ENCODE results near the gene ATP11A. TPM values are rescaled to one million over a fixed set of nuclear protein-coding genes. Genes with fewer than 3 reads are reported as not detected.

ATP11A gene
- total RNA-seq, 1 experiment from 2014 or later = 41.2 TPM

DNA sequence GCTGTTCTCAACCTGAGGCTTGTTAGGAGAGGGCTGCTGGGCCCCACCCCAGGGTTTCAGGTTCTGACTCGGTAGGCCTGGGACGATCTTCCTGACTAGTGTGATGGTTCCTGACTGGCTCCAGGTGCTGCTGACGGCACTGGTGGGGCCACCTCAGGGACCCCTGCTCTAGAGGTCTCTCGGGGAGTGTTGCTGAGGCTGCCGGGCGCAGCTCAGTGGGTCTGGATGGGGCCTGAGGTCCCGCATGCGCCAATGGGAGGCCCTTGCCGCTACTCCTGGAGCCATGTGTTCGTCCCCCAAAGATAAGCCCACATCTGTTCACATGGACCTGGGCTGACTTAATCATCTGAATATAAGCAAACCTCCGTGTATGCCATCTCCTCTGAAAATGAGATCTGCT, 133.0 kb downstream of the ATP11A start:
- no peak for DNase-seq (ENCODE audit: unreplicated experiment)
- intact Hi-C loops (cut with micrococcal nuclease) = no loop called here
- Mint-ChIP-seq H3K27ac (ENCODE audit: low read depth, unreplicated experiment) (no peak overlapping the region), H3K36me3 (ENCODE audit: insufficient read depth, unreplicated experiment) (peaks cover 31% of the 10 kb centered on the region), H3K9me3 (ENCODE audit: unreplicated experiment) (no peaks in the 10 kb centered on the region), H3K4me1 (ENCODE audit: insufficient read depth, unreplicated experiment) (no peaks in the 10 kb centered on the region), H3K4me3 (ENCODE audit: unreplicated experiment) (no peak overlapping the region), H3K27me3 (ENCODE audit: insufficient read depth, unreplicated experiment) (no peaks in the 10 kb centered on the region)
- CTCF ChIA-PET = no interaction called here
- BruUV-seq (replicated peaks) = no TSS peak
- TF ChIP-seq, protein P1, sequence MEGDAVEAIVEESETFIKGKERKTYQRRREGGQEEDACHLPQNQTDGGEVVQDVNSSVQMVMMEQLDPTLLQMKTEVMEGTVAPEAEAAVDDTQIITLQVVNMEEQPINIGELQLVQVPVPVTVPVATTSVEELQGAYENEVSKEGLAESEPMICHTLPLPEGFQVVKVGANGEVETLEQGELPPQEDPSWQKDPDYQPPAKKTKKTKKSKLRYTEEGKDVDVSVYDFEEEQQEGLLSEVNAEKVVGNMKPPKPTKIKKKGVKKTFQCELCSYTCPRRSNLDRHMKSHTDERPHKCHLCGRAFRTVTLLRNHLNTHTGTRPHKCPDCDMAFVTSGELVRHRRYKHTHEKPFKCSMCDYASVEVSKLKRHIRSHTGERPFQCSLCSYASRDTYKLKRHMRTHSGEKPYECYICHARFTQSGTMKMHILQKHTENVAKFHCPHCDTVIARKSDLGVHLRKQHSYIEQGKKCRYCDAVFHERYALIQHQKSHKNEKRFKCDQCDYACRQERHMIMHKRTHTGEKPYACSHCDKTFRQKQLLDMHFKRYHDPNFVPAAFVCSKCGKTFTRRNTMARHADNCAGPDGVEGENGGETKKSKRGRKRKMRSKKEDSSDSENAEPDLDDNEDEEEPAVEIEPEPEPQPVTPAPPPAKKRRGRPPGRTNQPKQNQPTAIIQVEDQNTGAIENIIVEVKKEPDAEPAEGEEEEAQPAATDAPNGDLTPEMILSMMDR (IDR thresholded peaks at IDR 0.05; ENCODE audit: unreplicated experiment) = no peak
- POLR2A ChIA-PET = no interaction called here

DNA sequence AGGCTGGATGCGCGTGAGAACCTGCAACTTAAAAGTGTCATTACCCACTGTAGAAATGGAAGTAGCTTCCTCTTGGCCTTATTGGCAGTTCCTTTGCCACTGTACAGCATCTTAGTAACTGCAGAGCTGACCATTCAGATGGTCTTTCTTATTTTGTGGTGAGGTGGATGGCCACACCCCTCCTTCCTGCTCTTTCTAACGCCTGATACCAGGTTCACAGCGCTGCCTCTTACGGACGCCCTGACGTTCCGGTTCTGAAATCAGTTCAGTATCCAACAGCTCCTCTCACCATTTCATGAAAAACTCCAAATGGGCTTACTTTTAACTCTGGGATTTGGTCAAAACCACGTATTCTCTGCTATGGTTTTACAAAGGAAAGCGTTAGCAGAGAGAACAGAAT, 134.6 kb downstream of the ATP11A start:
- H3K27ac Mint-ChIP-seq (ENCODE audit: low read depth, unreplicated experiment) = no peak overlapping the region
- H3K4me1 Mint-ChIP-seq (ENCODE audit: insufficient read depth, unreplicated experiment) = no peaks in the 10 kb centered on the region
- H3K9me3 Mint-ChIP-seq (ENCODE audit: unreplicated experiment) = no peaks in the 10 kb centered on the region
- no peak for DNase-seq (ENCODE audit: unreplicated experiment)
- H3K27me3 Mint-ChIP-seq (ENCODE audit: insufficient read depth, unreplicated experiment) = no peaks in the 10 kb centered on the region
- no peak overlapping the region for H3K4me3 Mint-ChIP-seq (ENCODE audit: unreplicated experiment)
- TF ChIP-seq, protein P1 (IDR thresholded peaks at IDR 0.05; ENCODE audit: unreplicated experiment) = no peak
- intact Hi-C loops (cut with micrococcal nuclease) = no loop called here
- no TSS peak for BruUV-seq (replicated peaks)
- H3K36me3 Mint-ChIP-seq (ENCODE audit: insufficient read depth, unreplicated experiment) = peaks cover 28% of the 10 kb centered on the region
- CTCF ChIA-PET = no interaction called here
- POLR2A ChIA-PET = no interaction called here

DNA sequence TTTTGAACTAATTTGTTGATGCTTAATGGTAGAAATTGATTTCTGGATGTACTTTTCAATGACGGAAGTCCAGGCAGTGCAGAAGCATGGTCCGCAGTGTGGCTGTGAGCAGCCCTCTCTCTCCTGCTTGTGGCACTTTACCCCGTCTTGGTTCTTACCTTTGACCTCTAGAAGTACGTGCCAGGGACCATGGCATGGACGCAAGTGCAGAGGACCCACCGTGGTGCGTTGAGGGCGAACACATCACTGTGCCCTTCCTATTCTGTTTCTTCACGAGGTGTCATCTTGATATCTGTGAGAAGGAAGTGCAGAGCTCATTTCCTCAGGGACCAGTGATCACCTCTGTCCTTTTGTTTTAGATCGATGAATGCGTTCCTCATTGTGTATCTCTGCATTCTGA, 135.2 kb downstream of the ATP11A start:
- Mint-ChIP-seq H3K9me3 (ENCODE audit: unreplicated experiment) (no peaks in the 10 kb centered on the region), H3K27ac (ENCODE audit: low read depth, unreplicated experiment) (no peak overlapping the region), H3K27me3 (ENCODE audit: insufficient read depth, unreplicated experiment) (no peaks in the 10 kb centered on the region), H3K4me1 (ENCODE audit: insufficient read depth, unreplicated experiment) (no peaks in the 10 kb centered on the region), H3K4me3 (ENCODE audit: unreplicated experiment) (no peak overlapping the region), H3K36me3 (ENCODE audit: insufficient read depth, unreplicated experiment) (peaks cover 28% of the 10 kb centered on the region)
- ChIA-PET POLR2A (no interaction called here), CTCF (no interaction called here)
- no peak for DNase-seq (ENCODE audit: unreplicated experiment)
- intact Hi-C loops (cut with micrococcal nuclease) = no loop called here
- no TSS peak for BruUV-seq (replicated peaks)
- TF ChIP-seq, protein P1 (IDR thresholded peaks at IDR 0.05; ENCODE audit: unreplicated experiment) = no peak

DNA sequence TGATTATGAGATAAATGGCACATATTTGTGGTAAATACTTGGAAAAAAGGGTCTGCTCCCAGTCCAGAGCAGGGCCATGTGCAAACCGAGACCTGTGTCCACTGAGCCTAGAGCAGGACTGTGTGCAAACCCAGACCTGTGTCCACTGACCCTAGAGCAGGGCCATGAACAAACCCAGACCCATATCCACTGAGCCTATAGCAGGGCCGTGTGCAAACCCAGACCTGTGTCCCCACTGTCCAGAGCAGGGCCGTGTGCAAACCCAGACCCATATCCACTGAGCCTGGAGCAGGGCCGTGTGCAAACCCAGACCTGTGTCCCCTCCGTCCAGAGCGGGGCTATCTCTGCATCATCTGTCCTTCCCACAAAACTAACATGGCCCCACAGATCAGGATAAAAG, 136.0 kb downstream of the ATP11A start:
- intact Hi-C loops (cut with micrococcal nuclease) = no loop called here
- peaks cover 28% of the 10 kb centered on the region for H3K36me3 Mint-ChIP-seq (ENCODE audit: insufficient read depth, unreplicated experiment)
- ChIA-PET CTCF (no interaction called here), POLR2A (no interaction called here)
- no peaks in the 10 kb centered on the region for H3K27me3 Mint-ChIP-seq (ENCODE audit: insufficient read depth, unreplicated experiment)
- H3K4me1 Mint-ChIP-seq (ENCODE audit: insufficient read depth, unreplicated experiment) = no peaks in the 10 kb centered on the region
- no peaks in the 10 kb centered on the region for H3K9me3 Mint-ChIP-seq (ENCODE audit: unreplicated experiment)
- no peak for DNase-seq (ENCODE audit: unreplicated experiment)
- H3K4me3 Mint-ChIP-seq (ENCODE audit: unreplicated experiment) = no peak overlapping the region
- TF ChIP-seq, protein P1 (IDR thresholded peaks at IDR 0.05; ENCODE audit: unreplicated experiment) = no peak
- no peak overlapping the region for H3K27ac Mint-ChIP-seq (ENCODE audit: low read depth, unreplicated experiment)
- no TSS peak for BruUV-seq (replicated peaks)

Measured in MCF 10A (cell line).